Measurements from ENCODE around the gene SP1. TPM values are rescaled to one million over a fixed set of nuclear protein-coding genes. Genes with fewer than 3 reads are reported as not detected.
"Not testable (repeated sequence)": the region's sequence is repeated elsewhere in the genome, so short reads cannot be mapped to it uniquely, and the experiment has no call there.

The SP1 gene
- total and polyA plus RNA-seq, 8 donors: 8.4 to 48.4 (median 30.6) TPM

DNA sequence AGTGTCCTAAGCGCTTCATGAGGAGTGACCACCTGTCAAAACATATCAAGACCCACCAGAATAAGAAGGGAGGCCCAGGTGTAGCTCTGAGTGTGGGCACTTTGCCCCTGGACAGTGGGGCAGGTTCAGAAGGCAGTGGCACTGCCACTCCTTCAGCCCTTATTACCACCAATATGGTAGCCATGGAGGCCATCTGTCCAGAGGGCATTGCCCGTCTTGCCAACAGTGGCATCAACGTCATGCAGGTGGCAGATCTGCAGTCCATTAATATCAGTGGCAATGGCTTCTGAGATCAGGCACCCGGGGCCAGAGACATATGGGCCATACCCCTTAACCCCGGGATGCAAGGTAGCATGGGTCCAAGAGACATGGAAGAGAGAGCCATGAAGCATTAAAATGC is 31.0 kb downstream of the SP1 start:
- intact Hi-C loops (cut with DNase I): no loop called here

GRCh38 chr12:53413485-53414204 is 33.7 kb downstream of the SP1 start:
- H3K4me1 ChIP-seq: peaks cover 0 to 7% (median 0%) of the 10 kb centered on the region in 3 donors
- H3K36me3 ChIP-seq: peaks cover 7 to 47% (median 14%) of the 10 kb centered on the region in 3 donors
- no peaks in the 10 kb centered on the region for H3K27me3 ChIP-seq
- TF ChIP-seq CTCF (IDR thresholded peaks at IDR 0.05): no peak
- H3K4me3 ChIP-seq: no peak overlapping the region
- H3K27ac ChIP-seq: no peak overlapping the region
- no peak for FAIRE-seq
- ATAC-seq: no peak
- 74 to 75% methylated on average over 3 of the region's 3 CpGs for WGBS, 2 donors
- intact Hi-C loops (cut with DNase I): no loop called here
- no peaks in the 10 kb centered on the region for H3K9me3 ChIP-seq
- no peak for DNase-seq

More for the DNA sequence above, 31.0 kb downstream of the SP1 start:
- 87 to 94% methylated on average over 5 of the region's 5 CpGs for WGBS, 2 donors
- peaks cover 0 to 5% (median 0%) of the 10 kb centered on the region in 3 donors for H3K4me1 ChIP-seq
- ATAC-seq (no peak), FAIRE-seq (no peak), DNase-seq (no peak)
- no peak overlapping the region for H3K4me3 ChIP-seq
- no peaks in the 10 kb centered on the region for H3K9me3 ChIP-seq
- TF ChIP-seq CTCF (IDR thresholded peaks at IDR 0.05): no peak
- H3K27me3 ChIP-seq: no peaks in the 10 kb centered on the region
- H3K27ac ChIP-seq: no peak overlapping the region
- peaks cover 7 to 66% (median 16%) of the 10 kb centered on the region in 3 donors for H3K36me3 ChIP-seq

DNA sequence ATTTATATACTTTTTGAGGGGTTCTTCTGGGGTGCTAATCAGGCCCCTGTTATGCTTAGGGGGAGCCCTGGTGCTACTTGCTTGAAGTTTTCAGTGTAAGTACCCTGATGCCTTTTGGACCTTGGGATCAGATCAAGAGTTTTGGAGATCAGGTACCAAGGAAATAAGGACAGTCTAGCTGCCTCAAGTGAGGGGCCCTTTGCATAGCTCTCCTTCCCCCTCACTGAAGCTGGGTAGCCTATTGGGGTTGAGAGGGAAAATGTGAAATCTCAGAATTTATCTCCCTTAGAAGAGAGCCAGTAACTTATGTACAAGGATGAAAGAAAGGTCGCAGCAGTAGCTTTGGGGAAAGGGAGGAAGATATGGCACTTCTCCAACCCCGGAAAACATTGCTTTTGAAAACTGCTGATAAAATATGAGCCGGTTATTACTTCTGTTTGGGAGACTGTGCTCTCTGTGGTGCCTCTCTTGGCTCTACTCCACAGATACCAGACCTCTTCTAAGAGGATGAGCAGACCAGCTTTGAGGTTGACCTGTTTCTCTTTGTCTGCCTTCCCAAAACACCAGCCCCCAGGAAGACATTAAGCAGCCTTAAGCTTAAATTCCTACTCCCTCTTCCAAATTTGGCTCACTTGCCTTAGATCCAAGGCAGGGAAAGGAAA is 34.9 kb downstream of the SP1 start:
- TF ChIP-seq CTCF (IDR thresholded peaks at IDR 0.05): no peak
- FAIRE-seq (no peak), DNase-seq (no peak), ATAC-seq (no peak)
- Histone ChIP-seq H3K4me1 (peaks cover 0 to 7% (median 0%) of the 10 kb centered on the region in 3 donors), H3K27ac (no peak overlapping the region), H3K36me3 (peaks cover 2 to 35% (median 13%) of the 10 kb centered on the region in 3 donors), H3K9me3 (no peaks in the 10 kb centered on the region), H3K27me3 (no peaks in the 10 kb centered on the region), H3K4me3 (no peak overlapping the region)
- 12 to 13% methylated on average over 3 of the region's 3 CpGs for WGBS, 2 donors
- intact Hi-C loops (cut with DNase I): no loop called here

- H3K4me1 ChIP-seq; H3K27ac ChIP-seq; intact Hi-C loops (cut with DNase I); H3K9me3 ChIP-seq; H3K27me3 ChIP-seq; DNase-seq; FAIRE-seq; H3K4me3 ChIP-seq: not testable (repeated sequence)
- peaks cover 1 to 25% (median 5%) of the 10 kb centered on the region in 3 donors for H3K36me3 ChIP-seq
- 77 to 87% methylated on average over 2 of the region's 2 CpGs for WGBS, 2 donors
- ATAC-seq: peak in 3 of 4 donors; percentile 22 to 25 (median 24)
Measured at GRCh38 chr12:53415752-53416389, 35.9 kb downstream of the SP1 start.

- H3K4me3 ChIP-seq; H3K27me3 ChIP-seq; ATAC-seq; H3K27ac ChIP-seq; intact Hi-C loops (cut with DNase I); FAIRE-seq; H3K9me3 ChIP-seq: not testable (repeated sequence)
- DNase-seq: peak in 1 of 6 donors; percentile 11
- H3K36me3 ChIP-seq: peaks cover 0 to 10% (median 0%) of the 10 kb centered on the region in 3 donors
- H3K4me1 ChIP-seq: peaks cover 0 to 10% (median 0%) of the 10 kb centered on the region in 3 donors
- WGBS, 2 donors: 78 to 86% methylated on average over 9 of the region's 9 CpGs
Measured at GRCh38 chr12:53417291-53417816, 37.4 kb downstream of the SP1 start.

Measured in pancreas (tissue), 10 donors.